Tibial nerve (tissue), 4 donors: ENCODE measurements around the gene MAML3.

Source experiments
- EP300 ChIP-seq, 2 donors: sonication (generic); formaldehyde crosslinking; IDR thresholded peaks; one replicate each; pipeline ENCODE4 v1.6.1; 2017; ENCODE audit warnings: antibody characterized with exemption in 2 of 2, mild to moderate bottlenecking in 1 of 2
- TF ChIP-seq, protein P1 (sequence below), 5 experiments: fragments of 200-600 bp in 3 of 5; fragments of 450-650 bp in 2 of 5; sonication (generic) in 3 of 5; IDR thresholded peaks; one replicate each; pipeline ENCODE4 v1.5.1; 2016 to 2019; ENCODE audit warnings: antibody characterized with exemption in 5 of 5, mild to moderate bottlenecking in 3 of 5, moderate library complexity in 2 of 5

DNA sequence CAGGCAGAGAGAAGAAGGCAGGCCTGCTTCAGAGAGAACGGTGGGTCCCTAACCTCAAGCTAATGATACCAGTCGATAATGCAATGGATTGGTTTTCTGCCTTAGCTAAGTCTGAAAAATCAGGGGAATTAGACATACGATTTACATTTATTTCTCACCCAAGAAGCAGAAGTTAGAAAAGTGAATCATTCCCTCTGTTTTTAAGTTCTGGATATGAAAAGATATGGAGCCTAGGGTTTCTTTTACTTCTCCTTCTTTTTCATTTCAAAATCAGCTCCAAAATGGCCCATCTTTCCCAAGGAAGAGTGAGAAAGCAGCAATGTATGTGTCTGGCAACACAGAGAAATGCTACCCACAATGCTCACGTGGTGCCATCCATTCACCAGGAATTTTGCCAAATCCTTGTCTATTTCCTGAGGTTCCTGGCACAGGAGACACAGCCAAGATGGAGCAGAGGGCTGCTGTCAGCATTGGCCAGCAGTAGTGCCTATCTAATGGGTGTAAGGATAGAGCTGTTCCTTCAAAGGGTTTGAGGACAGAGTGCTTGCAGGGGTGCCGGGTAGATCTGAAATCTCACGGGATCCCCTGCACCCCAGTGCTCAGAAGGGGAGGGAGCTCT, 231.5 kb downstream of the MAML3 start:
- TF ChIP-seq, protein P1, sequence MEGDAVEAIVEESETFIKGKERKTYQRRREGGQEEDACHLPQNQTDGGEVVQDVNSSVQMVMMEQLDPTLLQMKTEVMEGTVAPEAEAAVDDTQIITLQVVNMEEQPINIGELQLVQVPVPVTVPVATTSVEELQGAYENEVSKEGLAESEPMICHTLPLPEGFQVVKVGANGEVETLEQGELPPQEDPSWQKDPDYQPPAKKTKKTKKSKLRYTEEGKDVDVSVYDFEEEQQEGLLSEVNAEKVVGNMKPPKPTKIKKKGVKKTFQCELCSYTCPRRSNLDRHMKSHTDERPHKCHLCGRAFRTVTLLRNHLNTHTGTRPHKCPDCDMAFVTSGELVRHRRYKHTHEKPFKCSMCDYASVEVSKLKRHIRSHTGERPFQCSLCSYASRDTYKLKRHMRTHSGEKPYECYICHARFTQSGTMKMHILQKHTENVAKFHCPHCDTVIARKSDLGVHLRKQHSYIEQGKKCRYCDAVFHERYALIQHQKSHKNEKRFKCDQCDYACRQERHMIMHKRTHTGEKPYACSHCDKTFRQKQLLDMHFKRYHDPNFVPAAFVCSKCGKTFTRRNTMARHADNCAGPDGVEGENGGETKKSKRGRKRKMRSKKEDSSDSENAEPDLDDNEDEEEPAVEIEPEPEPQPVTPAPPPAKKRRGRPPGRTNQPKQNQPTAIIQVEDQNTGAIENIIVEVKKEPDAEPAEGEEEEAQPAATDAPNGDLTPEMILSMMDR (IDR thresholded peaks at IDR 0.05) = no peak
- no peak for TF ChIP-seq EP300 (IDR thresholded peaks at IDR 0.05)
